Caco-2 (cell line): ENCODE data around the gene TMEM131. TPM values are rescaled to one million over a fixed set of nuclear protein-coding genes. Genes with fewer than 3 reads are reported as not detected.

Experiments used
- BruUV-seq: library from RNA; stranded (reverse); fragments of 400-500 nt; replicated peaks from 2 replicates; lab custom pipeline; 2021; lab: Mats Ljungman, UMichigan
- CTCF ChIA-PET: fragments of 300-600 bp; sonication (Branson Sonifier 250); formaldehyde crosslinking; loops from one replicate; lab custom pipeline; 2022; ENCODE audit warnings: antibody characterized with exemption; lab: Charles Lee
- POLR2A ChIA-PET: fragments of 300-600 bp; sonication (Branson Sonifier 250); formaldehyde crosslinking; loops from one replicate; lab custom pipeline; 2022; ENCODE audit warnings: antibody characterized with exemption; lab: Charles Lee
- DNase-seq, 2 experiments: peaks; one replicate each; pipeline versions ENCODE4 v3.0.0 to v3.0.0-alpha.2; 2020 to 2022
- H3K27me3 ChIP-seq: replicated peaks from 2 replicates; pipeline ENCODE4 v1.6.0; 2011; ENCODE audit warnings: low read length; ENCODE audit not compliant: control insufficient read depth, insufficient read depth
- H3K36me3 ChIP-seq: 2 replicates; pipeline ENCODE4 v1.5.1; 2011; ENCODE audit warnings: low read length; ENCODE audit not compliant: control insufficient read depth, insufficient read depth
- H3K4me1 ChIP-seq: fragments of 250-450 bp; sonication (Bioruptor Pico); 2 replicates; pipeline ENCODE4 v1.5.1; 2020; ENCODE audit warnings: mild to moderate bottlenecking
- H3K4me3 ChIP-seq: 2 replicates; pipeline ENCODE4 v1.5.1; 2011; ENCODE audit warnings: low read depth, mild to moderate bottlenecking, control low read depth, low read length
- H3K9me3 ChIP-seq: fragments of 250-450 bp; sonication (Bioruptor Pico); 2 replicates; pipeline ENCODE4 v1.5.1; 2020; ENCODE audit warnings: mild to moderate bottlenecking, moderate library complexity
- H3K27ac Mint-ChIP-seq: one replicate; pipeline ENCODE4 v1.8.0; 2022; ENCODE audit warnings: mixed read lengths; ENCODE audit not compliant: unreplicated experiment
- H3K27me3 Mint-ChIP-seq: one replicate; pipeline ENCODE4 v1.8.0; 2022; ENCODE audit warnings: mixed read lengths; ENCODE audit not compliant: insufficient read depth, unreplicated experiment
- H3K36me3 Mint-ChIP-seq: one replicate; pipeline ENCODE4 v1.8.0; 2022; ENCODE audit warnings: mild to moderate bottlenecking, mixed read lengths; ENCODE audit not compliant: insufficient read depth, unreplicated experiment
- H3K4me1 Mint-ChIP-seq: one replicate; pipeline ENCODE4 v1.8.0; 2022; ENCODE audit warnings: low read depth, mixed read lengths; ENCODE audit not compliant: unreplicated experiment
- H3K4me3 Mint-ChIP-seq: one replicate; pipeline ENCODE4 v1.8.0; 2022; ENCODE audit warnings: mild to moderate bottlenecking, moderate library complexity, mixed read lengths; ENCODE audit not compliant: unreplicated experiment
- H3K9me3 Mint-ChIP-seq: one replicate; pipeline ENCODE4 v1.8.0; 2022; ENCODE audit warnings: mixed read lengths; ENCODE audit not compliant: unreplicated experiment
- intact Hi-C: fragments of 100-400 bp; cut with micrococcal nuclease; formaldehyde crosslinking; loops from one replicate; pipeline ENCODE4 v1.10.0; 2022; ENCODE audit not compliant: unreplicated experiment
- total RNA-seq: library from RNA; stranded (reverse); gene quantifications from 2 replicates; pipeline ENCODE4 v1.2.3, GENCODE V29; 2022
- TF ChIP-seq, protein P1 (sequence below), 2 experiments: fragments of 200-600 bp in 1 of 2; IDR thresholded peaks; 1 replicate in 1 of 2; 2 replicates in 1 of 2; pipeline versions ENCODE4 v1.5.1 to v1.8.0; 2011 to 2022; ENCODE audit warnings: antibody characterized with exemption in 1 of 2, control low read depth in 1 of 2, inconsistent platforms in 1 of 2, low read depth in 1 of 2, low read length in 1 of 2, mild to moderate bottlenecking in 1 of 2, moderate library complexity in 1 of 2; ENCODE audit not compliant: insufficient read depth in 1 of 2, severe bottlenecking in 1 of 2, unreplicated experiment in 1 of 2

The TMEM131 gene
- total RNA-seq, 1 experiment from 2014 or later, result 36.3 TPM

- Mint-ChIP-seq H3K27ac (no peak overlapping the region), H3K4me1 (peaks cover 12% of the 10 kb centered on the region), H3K27me3 (no peaks in the 10 kb centered on the region), H3K4me3 (no peak overlapping the region), H3K9me3 (no peaks in the 10 kb centered on the region), H3K36me3 (no peaks in the 10 kb centered on the region)
- ChIA-PET CTCF (interaction anchor here (0.6 kb wide), 1 partner anchor 340 kb away, joined by 3 read pairs; no protein-coding TSS in a partner anchor), POLR2A (no interaction called here)
- TF ChIP-seq, protein P1, sequence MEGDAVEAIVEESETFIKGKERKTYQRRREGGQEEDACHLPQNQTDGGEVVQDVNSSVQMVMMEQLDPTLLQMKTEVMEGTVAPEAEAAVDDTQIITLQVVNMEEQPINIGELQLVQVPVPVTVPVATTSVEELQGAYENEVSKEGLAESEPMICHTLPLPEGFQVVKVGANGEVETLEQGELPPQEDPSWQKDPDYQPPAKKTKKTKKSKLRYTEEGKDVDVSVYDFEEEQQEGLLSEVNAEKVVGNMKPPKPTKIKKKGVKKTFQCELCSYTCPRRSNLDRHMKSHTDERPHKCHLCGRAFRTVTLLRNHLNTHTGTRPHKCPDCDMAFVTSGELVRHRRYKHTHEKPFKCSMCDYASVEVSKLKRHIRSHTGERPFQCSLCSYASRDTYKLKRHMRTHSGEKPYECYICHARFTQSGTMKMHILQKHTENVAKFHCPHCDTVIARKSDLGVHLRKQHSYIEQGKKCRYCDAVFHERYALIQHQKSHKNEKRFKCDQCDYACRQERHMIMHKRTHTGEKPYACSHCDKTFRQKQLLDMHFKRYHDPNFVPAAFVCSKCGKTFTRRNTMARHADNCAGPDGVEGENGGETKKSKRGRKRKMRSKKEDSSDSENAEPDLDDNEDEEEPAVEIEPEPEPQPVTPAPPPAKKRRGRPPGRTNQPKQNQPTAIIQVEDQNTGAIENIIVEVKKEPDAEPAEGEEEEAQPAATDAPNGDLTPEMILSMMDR (IDR thresholded peaks at IDR 0.05; ENCODE audit: insufficient read depth in 1 of 2, low read depth in 1 of 2, low read length in 1 of 2, severe bottlenecking in 1 of 2, unreplicated experiment in 1 of 2), result no peak
- Histone ChIP-seq H3K4me3 (no peak overlapping the region), H3K36me3 (no peaks in the 10 kb centered on the region), H3K4me1 (peaks cover 15% of the 10 kb centered on the region), H3K27me3 (no peaks in the 10 kb centered on the region), H3K9me3 (no peaks in the 10 kb centered on the region)
- intact Hi-C loops, result no loop called here
- BruUV-seq, result no TSS peak
- DNase-seq, result no peak
These were observed 42.1 kb upstream of the TMEM131 start for GRCh38 chr2:98037666-98038336.

- Histone ChIP-seq H3K9me3 (no peaks in the 10 kb centered on the region), H3K4me1 (peaks cover 9% of the 10 kb centered on the region), H3K36me3 (no peaks in the 10 kb centered on the region), H3K27me3 (no peaks in the 10 kb centered on the region), H3K4me3 (no peak overlapping the region)
- intact Hi-C loops, result no loop called here
- BruUV-seq, result no TSS peak
- no peak for DNase-seq
- H3K9me3 Mint-ChIP-seq, result no peaks in the 10 kb centered on the region
- no peak overlapping the region for H3K4me3 Mint-ChIP-seq
- no peaks in the 10 kb centered on the region for H3K36me3 Mint-ChIP-seq
- POLR2A ChIA-PET, result no interaction called here
- H3K27ac Mint-ChIP-seq, result no peak overlapping the region
- no peaks in the 10 kb centered on the region for H3K27me3 Mint-ChIP-seq
- TF ChIP-seq, protein P1 (IDR thresholded peaks at IDR 0.05; ENCODE audit: insufficient read depth in 1 of 2, low read depth in 1 of 2, low read length in 1 of 2, severe bottlenecking in 1 of 2, unreplicated experiment in 1 of 2), result no peak
- CTCF ChIA-PET, result no interaction called here
- H3K4me1 Mint-ChIP-seq, result peaks cover 8% of the 10 kb centered on the region
These were observed 41.5 kb upstream of the TMEM131 start for GRCh38 chr2:98037206-98037605.

DNA sequence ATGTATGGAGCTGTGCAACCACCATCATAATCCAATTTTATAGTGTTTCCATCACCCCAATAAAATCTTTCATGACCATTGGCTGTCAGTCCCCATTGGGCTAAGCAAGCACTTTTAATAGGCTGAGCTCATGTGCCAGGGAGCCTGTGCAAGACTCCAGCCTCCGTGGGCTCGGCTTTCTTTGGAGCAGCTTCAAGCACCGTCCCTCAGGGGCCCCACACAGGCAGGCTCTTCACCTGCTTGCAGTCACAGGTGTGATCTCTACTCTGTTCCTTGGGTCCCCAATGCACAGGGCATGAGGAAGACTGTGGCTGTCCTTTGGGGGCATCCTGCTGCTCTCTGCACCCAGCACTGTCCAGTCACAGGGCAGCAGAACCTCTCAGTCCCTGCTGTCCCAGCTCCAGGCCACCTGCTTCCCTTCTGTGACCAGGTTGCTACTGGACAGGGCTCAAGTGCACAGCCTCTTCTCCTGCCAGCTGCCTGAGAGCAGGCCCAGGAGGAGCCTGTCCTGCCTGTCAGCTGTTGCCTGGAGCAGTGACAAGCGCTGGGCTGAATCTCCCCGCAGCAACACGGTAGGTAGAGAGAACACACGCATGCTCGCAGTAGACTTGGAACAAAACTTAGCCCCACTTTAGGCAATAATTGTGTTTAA is 40.7 kb upstream of the TMEM131 start:
- Histone ChIP-seq H3K4me1 (peaks cover 9% of the 10 kb centered on the region), H3K36me3 (no peaks in the 10 kb centered on the region), H3K27me3 (no peaks in the 10 kb centered on the region), H3K4me3 (no peak overlapping the region), H3K9me3 (no peaks in the 10 kb centered on the region)
- ChIA-PET POLR2A (no interaction called here), CTCF (no interaction called here)
- no peak for DNase-seq
- Mint-ChIP-seq H3K4me1 (peaks cover 8% of the 10 kb centered on the region), H3K27me3 (no peaks in the 10 kb centered on the region), H3K4me3 (no peak overlapping the region), H3K27ac (no peak overlapping the region), H3K9me3 (no peaks in the 10 kb centered on the region), H3K36me3 (no peaks in the 10 kb centered on the region)
- intact Hi-C loops, result no loop called here
- no TSS peak for BruUV-seq
- TF ChIP-seq, protein P1 (IDR thresholded peaks at IDR 0.05; ENCODE audit: insufficient read depth in 1 of 2, low read depth in 1 of 2, low read length in 1 of 2, severe bottlenecking in 1 of 2, unreplicated experiment in 1 of 2), result no peak
